GM23248 (cell line): ENCODE measurements around the gene BTNL9.
"Not testable (repeated sequence)": the region's sequence is repeated elsewhere in the genome, so short reads cannot be mapped to it uniquely, and the experiment has no call there.

Experiments used
- EZH2 ChIP-seq: fragments of 200-600 bp; sonication (generic); IDR thresholded peaks from 2 replicates; pipeline ENCODE4 v1.6.1; 2018; ENCODE audit warnings: antibody characterized with exemption, mild to moderate bottlenecking; ENCODE audit not compliant: insufficient read depth, poor library complexity, severe bottlenecking
- EZH2phosphoT487 ChIP-seq: fragments of 200-600 bp; sonication (generic); IDR thresholded peaks from 2 replicates; pipeline ENCODE4 v1.6.1; 2018; ENCODE audit warnings: antibody characterized with exemption, moderate library complexity, mild to moderate bottlenecking, low read depth; ENCODE audit not compliant: insufficient read depth

DNA sequence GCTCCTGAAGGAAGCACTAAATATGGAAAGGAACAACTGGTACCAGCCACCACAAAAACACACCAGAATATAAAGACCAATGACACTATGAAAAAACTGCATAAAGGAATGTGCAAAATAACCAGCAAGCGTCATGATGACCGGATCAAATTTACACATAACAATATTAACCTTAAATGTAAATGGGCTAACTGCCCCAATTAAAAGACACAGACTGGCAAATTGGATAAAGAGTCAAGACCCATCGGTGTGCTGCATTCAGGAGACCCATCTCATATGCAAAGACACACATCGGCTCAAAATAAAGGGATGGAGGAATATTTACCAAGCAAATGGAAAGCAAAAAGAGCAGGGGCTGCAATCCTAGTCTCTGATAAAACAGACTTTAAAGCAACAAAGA, 30.0 kb upstream of the BTNL9 start:
- not testable (repeated sequence) for TF ChIP-seq EZH2phosphoT487, EZH2
